Measurements from ENCODE around the gene ZNF396. TPM values are rescaled to one million over a fixed set of nuclear protein-coding genes. Genes with fewer than 3 reads are reported as not detected.

The ZNF396 gene
- total RNA-seq, 1 experiment from 2014 or later = 1.2 TPM

- Mint-ChIP-seq H3K27me3 (ENCODE audit: insufficient read depth, unreplicated experiment) (no peaks in the 10 kb centered on the region), H3K9me3 (ENCODE audit: unreplicated experiment) (peaks cover 7% of the 10 kb centered on the region), H3K27ac (ENCODE audit: low read depth, unreplicated experiment) (no peak overlapping the region), H3K4me1 (ENCODE audit: insufficient read depth, unreplicated experiment) (peaks cover under 1% of the 10 kb centered on the region), H3K4me3 (ENCODE audit: unreplicated experiment) (no peak overlapping the region), H3K36me3 (ENCODE audit: insufficient read depth, unreplicated experiment) (no peaks in the 10 kb centered on the region)
- ChIA-PET CTCF (no interaction called here), POLR2A (no interaction called here)
- intact Hi-C loops (cut with micrococcal nuclease) = no loop called here
- no peak for TF ChIP-seq CTCF (IDR thresholded peaks at IDR 0.05; ENCODE audit: unreplicated experiment)
- no peak for DNase-seq (ENCODE audit: unreplicated experiment)
- BruUV-seq (replicated peaks) = no TSS peak
Measured at GRCh38 chr18:35392375-35392774, 15.2 kb upstream of the ZNF396 start.

DNA sequence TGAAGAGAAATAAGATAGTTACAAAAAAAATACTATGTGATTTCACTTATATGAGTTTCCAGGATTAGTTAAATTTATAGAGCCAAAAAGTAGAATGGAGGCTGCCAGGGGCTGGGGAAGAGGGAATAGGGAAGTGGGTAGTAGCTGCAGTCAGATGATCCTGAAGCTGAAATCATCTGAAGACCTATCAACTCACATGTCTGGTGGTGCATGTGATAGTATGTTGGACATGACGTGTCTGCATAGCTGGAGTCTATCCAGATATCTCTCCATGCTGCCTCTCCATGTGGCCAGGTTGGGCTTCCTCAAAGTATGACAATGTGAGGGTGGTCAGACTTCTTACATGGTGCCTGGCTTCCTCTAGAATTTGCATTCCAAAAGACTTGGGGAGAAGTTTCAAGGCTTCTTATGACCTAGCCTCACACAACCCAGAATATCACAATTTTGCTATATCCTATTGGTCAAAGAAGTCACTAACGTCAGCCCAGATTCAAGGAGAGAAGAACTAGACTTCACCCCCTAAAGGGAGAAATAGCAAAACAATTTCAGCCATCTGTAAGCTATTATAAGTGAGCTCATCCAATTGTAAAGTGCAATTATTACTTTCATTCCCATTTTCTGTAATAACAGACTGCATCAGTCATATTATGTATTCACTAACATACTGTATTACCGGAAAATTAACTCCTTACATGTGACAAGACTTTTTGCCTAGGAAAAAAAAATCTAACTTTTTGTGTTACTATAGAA lies 14.0 kb upstream of the ZNF396 start:
- Mint-ChIP-seq H3K27me3 (ENCODE audit: insufficient read depth, unreplicated experiment) (no peaks in the 10 kb centered on the region), H3K9me3 (ENCODE audit: unreplicated experiment) (peaks cover 7% of the 10 kb centered on the region), H3K27ac (ENCODE audit: low read depth, unreplicated experiment) (no peak overlapping the region), H3K4me3 (ENCODE audit: unreplicated experiment) (no peak overlapping the region), H3K4me1 (ENCODE audit: insufficient read depth, unreplicated experiment) (peaks cover 9% of the 10 kb centered on the region), H3K36me3 (ENCODE audit: insufficient read depth, unreplicated experiment) (no peaks in the 10 kb centered on the region)
- ChIA-PET POLR2A (no interaction called here), CTCF (no interaction called here)
- DNase-seq (ENCODE audit: unreplicated experiment) = no peak
- TF ChIP-seq CTCF (IDR thresholded peaks at IDR 0.05; ENCODE audit: unreplicated experiment) = no peak
- no TSS peak for BruUV-seq (replicated peaks)
- intact Hi-C loops (cut with micrococcal nuclease) = no loop called here

GRCh38 chr18:35389095-35389618 lies 12.0 kb upstream of the ZNF396 start:
- no peaks in the 10 kb centered on the region for H3K27me3 Mint-ChIP-seq (ENCODE audit: insufficient read depth, unreplicated experiment)
- H3K9me3 Mint-ChIP-seq (ENCODE audit: unreplicated experiment) = peaks cover 7% of the 10 kb centered on the region
- peaks cover 9% of the 10 kb centered on the region for H3K4me1 Mint-ChIP-seq (ENCODE audit: insufficient read depth, unreplicated experiment)
- BruUV-seq (replicated peaks) = no TSS peak
- intact Hi-C loops (cut with micrococcal nuclease) = loop anchor here (5.0 kb wide), 1 partner anchor 193 kb away; the partner anchor contains the start of gene GALNT1
- ChIA-PET CTCF (no interaction called here), POLR2A (no interaction called here)
- DNase-seq (ENCODE audit: unreplicated experiment) = peak; percentile 25
- H3K36me3 Mint-ChIP-seq (ENCODE audit: insufficient read depth, unreplicated experiment) = no peaks in the 10 kb centered on the region
- H3K4me3 Mint-ChIP-seq (ENCODE audit: unreplicated experiment) = no peak overlapping the region
- no peak overlapping the region for H3K27ac Mint-ChIP-seq (ENCODE audit: low read depth, unreplicated experiment)
- no peak for TF ChIP-seq CTCF (IDR thresholded peaks at IDR 0.05; ENCODE audit: unreplicated experiment)

- no peak overlapping the region for H3K4me3 Mint-ChIP-seq (ENCODE audit: unreplicated experiment)
- no peak for TF ChIP-seq CTCF (IDR thresholded peaks at IDR 0.05; ENCODE audit: unreplicated experiment)
- POLR2A ChIA-PET = interaction anchor here (0.9 to 1.0 kb wide), 3 partner anchors 8 to 91 kb away, joined by 3 to 6 read pairs (median 3); no protein-coding TSS in a partner anchor
- H3K36me3 Mint-ChIP-seq (ENCODE audit: insufficient read depth, unreplicated experiment) = no peaks in the 10 kb centered on the region
- DNase-seq (ENCODE audit: unreplicated experiment) = peak; percentile 33
- no peak overlapping the region for H3K27ac Mint-ChIP-seq (ENCODE audit: low read depth, unreplicated experiment)
- no peaks in the 10 kb centered on the region for H3K9me3 Mint-ChIP-seq (ENCODE audit: unreplicated experiment)
- intact Hi-C loops (cut with micrococcal nuclease) = loop anchor here (2.0 to 5.0 kb wide), 3 partner anchors 195 to 564 kb away; partner anchors contain the start of gene GALNT1
- BruUV-seq (replicated peaks) = no TSS peak
- no peaks in the 10 kb centered on the region for H3K27me3 Mint-ChIP-seq (ENCODE audit: insufficient read depth, unreplicated experiment)
- H3K4me1 Mint-ChIP-seq (ENCODE audit: insufficient read depth, unreplicated experiment) = peaks cover 9% of the 10 kb centered on the region
- CTCF ChIA-PET = interaction anchor here (0.5 to 5.2 kb wide), 16 partner anchors 11 to 777 kb away, joined by 3 to 53 read pairs (median 5); partner anchors contain the start of gene ZSCAN30
Measured at GRCh38 chr18:35387152-35387571, 10.0 kb upstream of the ZNF396 start.

Data from MCF 10A (cell line).